Measurements from ENCODE around the gene NEDD4.

- TF ChIP-seq, protein P1, sequence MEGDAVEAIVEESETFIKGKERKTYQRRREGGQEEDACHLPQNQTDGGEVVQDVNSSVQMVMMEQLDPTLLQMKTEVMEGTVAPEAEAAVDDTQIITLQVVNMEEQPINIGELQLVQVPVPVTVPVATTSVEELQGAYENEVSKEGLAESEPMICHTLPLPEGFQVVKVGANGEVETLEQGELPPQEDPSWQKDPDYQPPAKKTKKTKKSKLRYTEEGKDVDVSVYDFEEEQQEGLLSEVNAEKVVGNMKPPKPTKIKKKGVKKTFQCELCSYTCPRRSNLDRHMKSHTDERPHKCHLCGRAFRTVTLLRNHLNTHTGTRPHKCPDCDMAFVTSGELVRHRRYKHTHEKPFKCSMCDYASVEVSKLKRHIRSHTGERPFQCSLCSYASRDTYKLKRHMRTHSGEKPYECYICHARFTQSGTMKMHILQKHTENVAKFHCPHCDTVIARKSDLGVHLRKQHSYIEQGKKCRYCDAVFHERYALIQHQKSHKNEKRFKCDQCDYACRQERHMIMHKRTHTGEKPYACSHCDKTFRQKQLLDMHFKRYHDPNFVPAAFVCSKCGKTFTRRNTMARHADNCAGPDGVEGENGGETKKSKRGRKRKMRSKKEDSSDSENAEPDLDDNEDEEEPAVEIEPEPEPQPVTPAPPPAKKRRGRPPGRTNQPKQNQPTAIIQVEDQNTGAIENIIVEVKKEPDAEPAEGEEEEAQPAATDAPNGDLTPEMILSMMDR (optimal IDR thresholded peaks at IDR 0.05 in 1 of 3, IDR thresholded peaks at IDR 0.05 in 1 of 3, conservative IDR thresholded peaks at IDR 0.05 in 1 of 3; ENCODE audit: extremely low read depth in 1 of 3, insufficient read depth in 2 of 3, low read length in 3 of 3): no peak
- TF ChIP-seq EZH2 (IDR thresholded peaks at IDR 0.05; ENCODE audit: low read length): no peak
Observed at GRCh38 chr15:55827204-55827603, 166.2 kb downstream of the NEDD4 start.

Data from keratinocyte (primary cell).